Right lung (tissue), 5 donors: Measurements from ENCODE around the gene UBR2. TPM values are rescaled to one million over a fixed set of nuclear protein-coding genes. Genes with fewer than 3 reads are reported as not detected.
"Not testable (repeated sequence)": the region's sequence is repeated elsewhere in the genome, so short reads cannot be mapped to it uniquely, and the experiment has no call there.

ENCODE experiments used
- DNase-seq, 2 donors: peaks; one replicate each; pipeline ENCODE4 v3.0.0-alpha.2; 2013
- polyA plus RNA-seq, 5 donors: library from polyadenylated mRNA; unstranded; fragments of 120-200 nt; gene quantifications; one replicate each; pipeline versions ENCODE4 v1.2.1 to v1.2.3, GENCODE V29; 2013; ENCODE audit warnings: inconsistent platforms in 1 of 5, low replicate concordance in 1 of 5; ENCODE audit not compliant: insufficient read length in 5 of 5, insufficient read depth in 1 of 5

UBR2 gene
- polyA plus RNA-seq, 5 donors, result 20.9 to 34.6 (median 31.0) TPM

GRCh38 chr6:42692137-42692911 lies 128.5 kb downstream of the UBR2 start:
- DNase-seq, result no peak

- no peak for DNase-seq
These were observed 130.0 kb downstream of the UBR2 start for GRCh38 chr6:42693725-42694323.

DNA sequence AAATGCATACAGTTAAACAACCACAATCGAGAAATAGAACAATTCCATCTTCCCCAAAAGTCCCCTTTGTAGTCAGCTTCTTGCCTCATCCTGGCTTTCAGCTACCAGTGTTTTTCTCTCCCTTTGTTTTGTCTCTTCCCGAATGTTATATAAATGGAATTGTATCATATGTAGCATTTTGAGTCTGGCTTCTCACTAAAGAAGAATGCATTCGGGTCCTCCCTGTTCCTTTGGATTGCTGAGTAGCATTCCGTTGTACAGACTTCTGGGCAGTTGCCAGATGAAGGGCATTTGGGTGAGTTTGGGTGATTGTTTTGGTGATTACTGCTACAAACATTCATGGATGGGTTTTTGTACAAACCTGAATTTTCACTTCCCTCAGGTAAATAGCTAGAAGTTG lies 130.8 kb downstream of the UBR2 start:
- no peak for DNase-seq

DNA sequence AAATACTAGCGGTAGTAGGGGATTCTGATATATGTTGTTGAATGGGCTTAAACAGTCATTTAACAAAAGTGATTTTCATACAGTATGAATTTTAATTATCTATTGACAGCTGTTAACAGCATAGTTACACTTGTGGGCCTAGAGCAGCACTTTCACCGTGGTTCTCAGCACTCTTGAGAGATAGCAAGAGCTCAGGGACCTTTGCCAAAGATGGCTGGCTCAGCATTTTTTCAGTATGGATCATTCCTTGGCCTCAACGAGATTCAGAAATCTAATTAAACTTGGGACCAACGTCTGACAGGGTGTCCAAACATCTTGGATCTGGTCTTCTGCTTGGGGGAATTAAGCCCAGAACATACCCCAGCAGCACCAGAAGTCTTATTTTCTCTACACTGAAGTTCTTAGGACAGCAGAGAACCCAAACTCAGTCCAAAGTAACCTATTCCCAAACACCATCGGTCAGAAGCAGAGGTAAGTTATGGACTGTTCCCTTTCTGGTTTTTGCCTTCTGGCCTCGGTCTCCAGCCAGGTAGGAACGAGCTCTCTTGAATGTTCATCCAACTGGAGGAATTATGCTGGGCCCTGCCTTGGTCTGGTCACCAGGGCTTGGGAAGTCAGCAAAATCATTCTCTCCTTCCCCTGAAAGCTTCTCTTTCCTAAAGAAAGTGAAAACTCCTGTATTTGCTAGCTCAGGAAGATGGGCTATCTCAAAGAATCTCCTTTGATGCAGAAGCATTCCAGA lies 132.9 kb downstream of the UBR2 start:
- DNase-seq, result no peak

- no peak for DNase-seq
These were observed 133.4 kb downstream of the UBR2 start for GRCh38 chr6:42697268-42697655.

DNA sequence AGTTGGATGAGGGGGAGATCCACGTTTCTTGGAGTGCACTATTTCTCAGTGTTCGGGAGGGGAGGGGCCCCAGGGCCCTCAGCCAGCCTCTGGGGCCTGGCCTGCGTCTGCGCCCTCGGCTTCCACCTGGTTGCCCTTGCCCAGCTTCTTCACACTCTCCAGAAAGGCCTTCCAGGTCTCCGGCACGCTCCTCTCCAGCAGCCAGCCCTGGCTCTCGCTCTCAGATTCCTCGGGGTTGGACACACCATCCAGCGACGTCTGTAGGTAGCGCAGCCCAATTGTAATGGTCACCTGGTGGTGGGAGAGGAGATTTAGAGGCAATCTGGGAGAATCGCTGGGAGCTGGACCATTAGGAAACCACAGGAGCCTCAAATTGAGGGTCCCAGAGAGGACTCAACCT lies 134.4 kb downstream of the UBR2 start:
- DNase-seq, result no peak

DNA sequence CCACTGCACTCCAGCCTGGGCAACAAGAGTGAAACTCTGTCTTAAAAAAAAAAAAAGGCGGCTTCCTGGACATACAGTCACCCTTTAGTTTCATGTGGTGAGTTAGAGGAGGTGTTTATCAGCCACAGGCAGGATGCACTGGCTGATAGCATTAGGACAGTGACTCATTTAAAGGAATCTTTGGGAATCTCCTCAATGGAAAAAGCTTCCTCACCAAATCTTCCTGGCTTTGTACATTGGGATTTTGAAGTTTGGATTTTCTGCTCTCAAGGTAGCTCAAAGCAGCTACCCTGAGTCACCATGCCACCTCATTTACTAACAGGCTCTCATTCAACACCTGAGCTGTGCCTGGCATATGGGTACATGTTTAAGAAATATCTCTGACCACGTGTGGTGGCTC lies 138.4 kb downstream of the UBR2 start:
- no peak for DNase-seq

DNA sequence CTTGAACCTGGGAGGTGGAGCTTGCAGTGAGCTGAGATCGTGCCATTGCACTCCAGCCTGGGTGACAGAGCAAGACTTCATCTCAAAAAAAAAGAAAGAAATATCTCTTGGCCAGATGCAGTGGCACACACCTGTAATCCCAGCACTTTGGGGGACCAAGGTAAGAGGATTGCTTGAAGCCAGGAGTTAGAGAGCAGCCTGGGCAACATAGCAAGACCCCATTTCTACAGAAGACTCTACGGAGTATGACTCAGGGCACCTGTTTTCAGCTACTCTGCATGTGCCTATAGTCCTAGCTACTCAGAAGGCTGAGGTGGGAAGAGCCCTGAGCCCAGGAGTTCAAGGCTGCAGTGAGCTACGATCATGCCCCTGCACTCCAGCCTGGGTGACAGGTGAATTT lies 139.0 kb downstream of the UBR2 start:
- not testable (repeated sequence) for DNase-seq

DNA sequence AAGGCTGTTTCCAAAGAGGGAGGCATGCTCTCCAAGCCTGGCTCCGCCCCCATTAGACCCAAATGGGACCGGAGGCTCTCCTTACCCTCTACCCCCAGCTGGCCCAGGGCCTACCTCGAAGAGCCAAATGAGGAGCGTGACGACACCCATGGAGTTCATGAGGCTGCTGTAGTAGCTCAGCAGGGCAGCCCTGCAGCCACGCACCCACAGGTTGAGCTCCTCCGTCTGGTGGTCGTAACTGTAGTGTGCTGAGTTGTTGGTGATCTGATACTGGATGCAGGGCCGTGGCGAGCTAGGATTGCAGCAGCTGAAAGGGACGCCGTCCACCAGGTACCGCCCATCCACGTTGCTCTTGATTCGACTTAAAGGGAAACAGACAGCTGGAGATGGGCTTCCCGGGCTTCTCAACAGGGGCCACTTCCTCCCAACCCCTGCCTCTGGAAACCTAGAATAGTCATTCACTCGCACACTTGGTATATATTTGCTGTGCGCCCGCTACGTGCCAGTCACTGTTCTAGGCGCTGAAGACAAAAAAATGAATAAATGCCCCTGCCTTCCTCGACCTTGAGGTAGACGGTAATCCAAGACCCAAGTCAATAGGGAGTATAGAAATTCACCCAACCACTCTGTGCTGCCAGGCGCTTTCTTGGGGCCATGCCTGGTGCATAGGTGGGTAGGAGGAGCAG lies 140.6 kb downstream of the UBR2 start:
- DNase-seq, result peak in 1 of 2 donors; percentile 28

DNA sequence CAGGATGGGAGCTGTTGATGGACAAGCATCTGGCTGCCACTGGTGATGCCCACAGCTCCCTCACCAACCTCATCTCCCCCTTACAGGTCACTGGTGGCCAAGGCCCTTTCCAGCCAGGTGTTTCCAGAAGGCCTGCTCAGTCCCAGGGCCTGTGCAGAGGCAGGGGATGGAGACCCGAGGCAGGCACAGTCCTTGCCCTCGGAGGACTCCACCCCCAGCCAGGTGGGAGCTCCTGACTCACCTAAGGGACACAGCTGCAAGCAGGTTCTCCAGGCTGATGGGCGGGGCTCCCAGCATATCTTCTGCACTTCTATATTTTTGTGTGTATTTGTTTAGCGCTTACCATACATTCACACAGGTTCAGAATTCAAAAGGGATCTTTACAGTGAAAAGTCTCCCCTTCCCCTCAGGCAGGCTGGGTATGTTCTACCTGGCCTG lies 141.1 kb downstream of the UBR2 start:
- DNase-seq, result no peak

DNA sequence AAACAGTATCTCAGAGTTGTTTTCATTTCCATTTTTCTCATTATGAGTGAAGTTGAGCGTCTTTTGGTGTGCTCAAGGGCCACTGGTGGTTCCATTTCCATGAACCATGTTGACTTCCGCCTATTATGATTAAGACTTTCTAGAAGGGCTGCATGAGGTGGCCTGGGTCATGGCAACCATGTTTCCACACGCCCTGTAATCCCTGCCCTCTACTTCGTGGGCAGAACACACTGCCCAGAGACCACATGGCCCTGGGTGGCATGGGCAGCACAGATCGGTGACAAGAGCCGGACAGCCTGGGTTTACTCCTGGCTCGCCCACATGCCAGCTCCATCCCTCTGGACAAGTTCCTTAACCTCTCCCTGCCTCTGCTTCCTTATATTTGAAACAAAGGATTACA lies 143.8 kb downstream of the UBR2 start:
- DNase-seq, result no peak

- DNase-seq, result no peak
These were observed 144.3 kb downstream of the UBR2 start for GRCh38 chr6:42708096-42708495.

- no peak for DNase-seq
These were observed 146.0 kb downstream of the UBR2 start for GRCh38 chr6:42709871-42710270.

DNA sequence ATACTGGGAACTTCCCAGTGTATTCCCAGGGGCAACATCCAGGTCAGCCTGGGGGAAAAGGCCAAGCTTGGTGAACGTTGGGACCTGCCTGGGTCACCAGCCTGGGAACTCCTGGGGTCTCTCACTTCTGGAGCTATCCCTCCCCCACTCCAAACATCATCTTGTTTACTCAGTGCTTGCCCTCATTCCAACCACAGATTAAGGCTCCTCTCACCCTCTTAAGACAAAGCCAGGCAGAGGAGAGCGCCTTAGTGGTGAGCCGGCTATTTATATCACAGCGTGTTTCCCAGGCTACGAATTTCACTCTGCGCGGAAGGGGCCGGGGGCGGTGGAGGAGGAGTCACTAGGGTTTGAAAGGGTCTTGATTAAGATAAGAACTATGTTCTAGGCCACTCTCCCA lies 146.5 kb downstream of the UBR2 start:
- peak; percentile 24 to 38 for DNase-seq

- DNase-seq, result no peak
These were observed 148.1 kb downstream of the UBR2 start for GRCh38 chr6:42711930-42712329.

- DNase-seq, result no peak
These were observed 150.4 kb downstream of the UBR2 start for GRCh38 chr6:42714098-42714761.

DNA sequence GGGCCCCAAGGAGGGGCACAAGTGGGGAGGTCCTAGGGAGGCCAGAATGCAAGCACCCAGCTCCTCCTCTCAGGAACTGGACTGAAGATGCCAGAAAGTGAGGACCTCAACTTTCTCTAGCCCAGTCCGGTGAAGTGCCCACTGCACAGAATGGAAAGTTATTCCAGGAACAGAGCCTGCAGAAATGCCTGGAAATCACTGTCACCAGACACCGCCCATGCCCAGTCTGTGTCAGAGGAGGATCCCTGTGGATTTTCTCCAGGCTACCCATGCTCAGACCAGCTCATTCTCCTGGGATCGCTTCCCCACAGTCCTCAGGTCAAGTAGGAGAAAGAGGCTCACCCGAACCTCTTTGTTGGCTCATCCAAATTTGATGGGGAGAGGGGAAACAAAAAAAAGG lies 152.0 kb downstream of the UBR2 start:
- DNase-seq, result no peak

- DNase-seq, result no peak
These were observed 156.9 kb downstream of the UBR2 start for GRCh38 chr6:42720739-42721138.

DNA sequence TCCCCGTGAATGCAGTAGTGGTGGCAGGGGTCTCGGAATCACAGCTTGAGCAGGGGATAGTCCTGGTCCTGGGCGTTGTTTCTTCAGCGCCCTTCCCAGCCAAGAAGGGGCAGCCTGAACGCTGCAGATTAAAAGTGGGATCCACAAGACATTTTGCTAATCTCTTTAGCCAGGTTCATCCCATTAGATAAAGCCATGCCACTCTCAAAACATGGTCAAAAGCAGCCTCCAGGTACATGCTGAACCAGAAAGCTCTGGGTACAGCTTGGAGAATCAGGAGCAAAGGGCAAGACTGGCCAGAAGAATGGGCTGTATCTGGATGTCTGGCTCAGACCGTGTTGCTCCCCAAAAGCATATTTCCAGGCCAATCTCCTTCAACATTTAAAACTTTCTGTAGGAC lies 158.7 kb downstream of the UBR2 start, which contains the start of gene PRPH2:
Gene PRPH2, minus strand, starts transcription at position 101 of the 400 bp plus-strand sequence. CDS start 263 bp downstream, outside the sequence.
- no peak for DNase-seq

GRCh38 chr6:42724825-42725224 lies 161.0 kb downstream of the UBR2 start:
- no peak for DNase-seq

GRCh38 chr6:42726026-42726425 lies 162.2 kb downstream of the UBR2 start:
- no peak for DNase-seq
